ENCODE measurements around the gene ADGRF3.

GRCh38 chr2:26316041-26316440 lies 30.5 kb downstream of the ADGRF3 start:
- no peak for TF ChIP-seq YY1 (IDR thresholded peaks at IDR 0.05; ENCODE audit: insufficient read depth, insufficient read length)
- TF ChIP-seq ZNF274 (IDR thresholded peaks at IDR 0.05; ENCODE audit: low read depth, low read length) = no peak
